Ovary (tissue), 3 donors: ENCODE results near the gene FAM184B.

Experiments
- CTCF ChIP-seq, 3 donors: fragments of 450-650 bp in 2 of 3; fragments of 200-600 bp in 1 of 3; IDR thresholded peaks; one replicate each; pipeline versions ENCODE4 v1.5.1 to v1.8.0; 2016 to 2022; ENCODE audit warnings: antibody characterized with exemption in 3 of 3, mild to moderate bottlenecking in 1 of 3
- POLR2A ChIP-seq: fragments of 450-650 bp; IDR thresholded peaks from one replicate; pipeline ENCODE4 v1.6.1; 2017; ENCODE audit warnings: antibody characterized with exemption, mild to moderate bottlenecking, moderate library complexity
- donor health status: DM: no; HTN: no; CAD: no.

GRCh38 chr4:17740702-17741101, 40.7 kb downstream of the FAM184B start:
- no peak for TF ChIP-seq POLR2A
- no peak for TF ChIP-seq CTCF (IDR thresholded peaks at IDR 0.05)
